HEK293T (cell line): ENCODE data around the gene ISCU.

Experiments used
- CTCF ChIA-PET: fragments of 350-600 bp; formaldehyde crosslinking; extraction: SDS; loops from one replicate; lab custom pipeline; 2021; ENCODE audit warnings: antibody characterized with exemption, inconsistent platforms; lab: Yijun Ruan, JAX
- POLR2A ChIA-PET: fragments of 350-600 bp; formaldehyde crosslinking; extraction: SDS; loops from one replicate; lab custom pipeline; 2020; ENCODE audit warnings: antibody characterized with exemption, inconsistent platforms; lab: Yijun Ruan, JAX
- DNase-seq: peaks from one replicate; pipeline ENCODE4 v3.0.0; 2012; ENCODE audit warnings: mixed read lengths; ENCODE audit errors: extremely low spot score
- ARNT ChIP-seq: fragments of 450-650 bp; IDR thresholded peaks from 2 replicates; pipeline ENCODE4 v1.6.1; 2017; ENCODE audit warnings: mild to moderate bottlenecking
- BHLHE40 ChIP-seq: fragments of 450-650 bp; IDR thresholded peaks from 2 replicates; pipeline ENCODE4 v1.6.1; 2016; ENCODE audit warnings: mild to moderate bottlenecking, moderate library complexity, borderline replicate concordance
- CTBP1 ChIP-seq: fragments of 450-650 bp; IDR thresholded peaks from 2 replicates; pipeline ENCODE4 v1.6.1; 2016; ENCODE audit warnings: borderline replicate concordance
- ELF4 ChIP-seq: fragments of 450-650 bp; IDR thresholded peaks from 2 replicates; pipeline ENCODE4 v1.6.1; 2017; ENCODE audit warnings: antibody characterized with exemption
- FOXA1 ChIP-seq: fragments of 450-650 bp; IDR thresholded peaks from 2 replicates; pipeline ENCODE4 v1.6.1; 2016; ENCODE audit warnings: mild to moderate bottlenecking
- FOXK2 ChIP-seq: fragments of 450-650 bp; IDR thresholded peaks from 2 replicates; pipeline ENCODE4 v1.6.1; 2016; ENCODE audit warnings: mild to moderate bottlenecking
- FOXM1 ChIP-seq: fragments of 450-650 bp; IDR thresholded peaks from 2 replicates; pipeline ENCODE4 v1.6.1; 2017; ENCODE audit warnings: mild to moderate bottlenecking, borderline replicate concordance
- HDGF ChIP-seq: fragments of 450-650 bp; IDR thresholded peaks from 2 replicates; pipeline ENCODE4 v1.6.1; 2017; ENCODE audit warnings: antibody characterized with exemption, borderline replicate concordance
- L3MBTL2 ChIP-seq: fragments of 450-650 bp; conservative IDR thresholded peaks from 2 replicates; pipeline ENCODE4 v1.6.1; 2016; ENCODE audit warnings: mild to moderate bottlenecking
- LEF1 ChIP-seq: fragments of 450-650 bp; IDR thresholded peaks from 2 replicates; pipeline ENCODE4 v1.6.1; 2017; ENCODE audit warnings: mild to moderate bottlenecking, borderline replicate concordance
- NFRKB ChIP-seq: fragments of 450-650 bp; IDR thresholded peaks from 2 replicates; pipeline ENCODE4 v1.6.1; 2016; ENCODE audit warnings: mild to moderate bottlenecking, moderate library complexity
- PKNOX1 ChIP-seq: fragments of 450-650 bp; IDR thresholded peaks from 2 replicates; pipeline ENCODE4 v1.6.1; 2016
- SP1 ChIP-seq: fragments of 450-650 bp; IDR thresholded peaks from 2 replicates; pipeline ENCODE4 v1.6.1; 2017
- SUZ12 ChIP-seq: fragments of 450-650 bp; IDR thresholded peaks from 2 replicates; pipeline ENCODE4 v1.6.1; 2016; ENCODE audit warnings: mild to moderate bottlenecking
- TARDBP ChIP-seq: fragments of 450-650 bp; IDR thresholded peaks from 2 replicates; pipeline ENCODE4 v1.6.1; 2016
- ZNF384 ChIP-seq: fragments of 450-650 bp; IDR thresholded peaks from 2 replicates; pipeline ENCODE4 v1.6.1; 2016

ISCU gene

GRCh38 chr12:108581311-108582227 is 19.2 kb downstream of the ISCU start:
- POLR2A ChIA-PET: no interaction called here
- DNase-seq: no peak
- TF ChIP-seq SUZ12 (no peak), TARDBP (no peak), L3MBTL2 (no peak), LEF1 (no peak), ELF4 (no peak), ZNF384 (no peak), ARNT (no peak)
- CTCF ChIA-PET: no interaction called here

DNA sequence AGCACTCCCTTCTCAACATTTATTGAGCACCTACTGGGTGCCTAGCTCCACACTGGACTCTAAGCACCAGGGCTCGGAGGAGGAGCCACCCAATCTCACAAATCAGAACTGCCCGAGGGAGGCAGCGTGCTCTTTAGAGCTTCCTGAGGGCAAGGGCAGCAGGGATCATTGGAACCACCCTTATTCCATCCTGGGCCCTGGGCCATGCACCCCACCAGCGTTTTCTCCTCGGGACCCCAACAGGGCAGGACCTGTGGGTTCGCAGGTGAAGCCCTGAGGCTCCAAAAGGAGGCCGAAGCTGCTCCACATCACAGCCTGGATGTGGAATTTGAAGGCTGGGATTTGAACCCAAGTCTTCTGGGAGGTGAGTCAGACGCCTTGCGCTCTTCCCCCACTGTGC is 20.1 kb downstream of the ISCU start:
- no peak for DNase-seq
- POLR2A ChIA-PET: no interaction called here
- CTCF ChIA-PET: no interaction called here
- no peak for TF ChIP-seq SP1
- no peak for TF ChIP-seq NFRKB
- TF ChIP-seq FOXM1: no peak
- no peak for TF ChIP-seq FOXK2
- no peak for TF ChIP-seq CTBP1
- no peak for TF ChIP-seq ARNT
- no peak for TF ChIP-seq SUZ12
- TF ChIP-seq TARDBP: no peak
- no peak for TF ChIP-seq BHLHE40
- TF ChIP-seq L3MBTL2: no peak
- no peak for TF ChIP-seq LEF1
- no peak for TF ChIP-seq ZNF384
- TF ChIP-seq ELF4: no peak
- no peak for TF ChIP-seq FOXA1

GRCh38 chr12:108582978-108583770 is 20.8 kb downstream of the ISCU start:
- CTCF ChIA-PET: interaction anchor here (0.6 kb wide), 1 partner anchor 67 kb away, joined by 4 read pairs; no protein-coding TSS in a partner anchor

DNA sequence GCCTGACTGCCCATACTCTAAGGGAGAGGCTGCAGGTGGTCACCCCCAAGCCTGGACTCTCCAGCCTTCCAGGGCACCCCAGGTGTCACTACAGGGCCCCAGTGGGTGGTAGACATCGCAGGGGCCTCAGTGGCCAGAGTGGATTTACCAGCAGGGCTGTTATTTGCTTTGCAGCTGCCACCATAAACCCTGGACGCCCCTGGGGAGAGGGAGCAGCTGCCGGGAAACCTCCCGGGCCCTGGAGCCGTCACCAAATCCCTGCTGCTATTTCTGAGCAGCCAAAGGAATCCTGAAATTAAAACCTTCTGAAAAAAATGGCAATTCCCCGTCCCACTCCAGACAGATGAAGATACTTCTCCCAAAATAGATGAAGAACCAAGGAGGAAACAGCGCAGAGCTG is 21.6 kb downstream of the ISCU start:
- ChIA-PET POLR2A (interaction anchor here (0.9 kb wide), 1 partner anchor 26 kb away, joined by 3 read pairs; no protein-coding TSS in a partner anchor), CTCF (interaction anchor here (0.8 kb wide), 1 partner anchor 29 kb away, joined by 3 read pairs; no protein-coding TSS in a partner anchor)
- TF ChIP-seq FOXA1 (no peak), SUZ12 (no peak), LEF1 (no peak), BHLHE40 (no peak), FOXK2 (no peak), ZNF384 (no peak), CTBP1 (no peak), NFRKB (no peak), TARDBP (no peak), ARNT (no peak), L3MBTL2 (no peak), FOXM1 (no peak), PKNOX1 (no peak), SP1 (no peak), ELF4 (no peak)
- DNase-seq: no peak

More at GRCh38 chr12:108582978-108583770, 20.8 kb downstream of the ISCU start:
- POLR2A ChIA-PET: no interaction called here
- TF ChIP-seq BHLHE40 (no peak), TARDBP (no peak)
- no peak for DNase-seq

DNA sequence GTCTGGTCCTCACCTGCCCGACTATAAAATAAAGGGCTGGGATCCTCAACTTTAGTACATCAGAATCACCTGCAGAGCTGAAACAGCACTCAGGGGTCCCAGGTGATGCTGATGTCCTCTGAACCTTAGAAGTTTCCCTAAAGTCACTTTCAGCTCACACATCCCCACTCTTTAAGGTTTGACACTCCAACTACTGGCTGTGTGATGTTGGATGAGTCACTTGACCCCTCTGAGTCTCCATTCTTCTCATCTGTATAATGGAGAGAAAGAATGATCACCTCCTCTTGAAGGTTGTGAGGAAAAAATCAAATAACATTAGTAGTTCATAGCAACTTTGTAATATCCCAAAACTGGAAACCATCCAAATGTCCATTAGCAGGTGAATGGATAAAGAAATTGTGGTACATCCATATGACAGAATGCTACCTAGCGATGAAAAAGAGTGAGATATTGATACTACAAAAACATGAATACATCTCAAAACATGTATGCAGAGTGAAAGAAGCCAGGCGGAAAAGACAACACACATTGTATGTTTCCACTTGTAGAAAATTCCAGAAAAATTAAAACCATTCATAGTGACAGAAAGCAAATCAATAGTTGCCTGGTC is 22.2 kb downstream of the ISCU start:
- no peak for DNase-seq
- TF ChIP-seq SP1 (no peak), HDGF (no peak), TARDBP (no peak), FOXM1 (no peak), NFRKB (no peak), LEF1 (no peak), BHLHE40 (no peak), FOXA1 (no peak), SUZ12 (no peak), L3MBTL2 (no peak), PKNOX1 (no peak), ZNF384 (no peak), ELF4 (no peak), CTBP1 (no peak)
- CTCF ChIA-PET: interaction anchor here (0.8 kb wide), 1 partner anchor 28 kb away, joined by 3 read pairs; no protein-coding TSS in a partner anchor
- POLR2A ChIA-PET: interaction anchor here (0.9 kb wide), 1 partner anchor 26 kb away, joined by 3 read pairs; no protein-coding TSS in a partner anchor

DNA sequence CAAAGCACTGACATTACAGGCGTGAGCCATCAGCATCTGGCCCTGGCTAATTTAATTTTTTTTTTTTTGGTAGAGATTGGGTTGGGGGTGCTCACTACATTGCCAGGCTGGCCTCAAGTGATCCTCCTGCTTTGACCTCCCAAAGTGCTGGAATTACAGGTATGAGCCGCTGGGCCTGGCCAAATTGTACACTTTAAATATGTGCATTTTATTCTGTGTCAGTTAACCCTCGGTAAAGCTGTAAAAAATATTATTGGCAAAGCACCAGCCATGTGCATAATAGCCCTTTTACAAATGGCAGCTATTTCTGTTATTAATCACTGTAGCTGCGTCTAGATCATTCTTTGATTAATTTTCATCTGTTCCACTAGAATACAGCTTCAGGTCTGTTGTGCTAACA is 23.5 kb downstream of the ISCU start:
- TF ChIP-seq TARDBP: no peak
- TF ChIP-seq FOXK2: no peak
- TF ChIP-seq FOXA1: no peak
- TF ChIP-seq SUZ12: no peak
- TF ChIP-seq ELF4: no peak
- no peak for TF ChIP-seq HDGF
- TF ChIP-seq L3MBTL2: no peak
- no peak for TF ChIP-seq FOXM1
- no peak for TF ChIP-seq PKNOX1
- DNase-seq: no peak
- CTCF ChIA-PET: interaction anchor here (0.6 kb wide), 1 partner anchor 298 kb away, joined by 3 read pairs; no protein-coding TSS in a partner anchor
- POLR2A ChIA-PET: no interaction called here
